Ovary (tissue), 9 donors: ENCODE results near the gene DHCR24. TPM values are rescaled to one million over a fixed set of nuclear protein-coding genes. Genes with fewer than 3 reads are reported as not detected.

ENCODE experiments used
- DNase-seq, 5 donors: peaks; one replicate each; pipeline ENCODE4 v3.0.0-alpha.2; 2019 to 2020
- H3K27ac ChIP-seq, 2 donors: fragments of 200-600 bp; one replicate each; pipeline versions ENCODE4 v1.5.1 to v1.8.0; 2019 to 2022
- H3K27me3 ChIP-seq: fragments of 200-600 bp; one replicate; pipeline ENCODE4 v1.8.0; 2022
- H3K36me3 ChIP-seq: fragments of 200-600 bp; sonication (generic); one replicate; pipeline ENCODE4 v1.5.1; 2019
- H3K4me1 ChIP-seq: one replicate; pipeline ENCODE4 v1.8.1; 2013; ENCODE audit warnings: mild to moderate bottlenecking, moderate library complexity; ENCODE audit not compliant: insufficient read depth
- H3K4me3 ChIP-seq: fragments of 200-600 bp; sonication (generic); one replicate; pipeline ENCODE4 v1.5.1; 2017
- H3K9me3 ChIP-seq, 2 donors: fragments of 200-600 bp in 1 of 2; sonication (generic) in 1 of 2; one replicate each; pipeline versions ENCODE4 v1.5.1 to v1.8.1; 2013 to 2019; ENCODE audit warnings: mild to moderate bottlenecking in 1 of 2, moderate library complexity in 1 of 2
- EP300 ChIP-seq: sonication (generic); formaldehyde crosslinking; IDR thresholded peaks from one replicate; pipeline ENCODE4 v1.6.1; 2017; ENCODE audit warnings: antibody characterized with exemption
- POLR2A ChIP-seq: fragments of 450-650 bp; IDR thresholded peaks from one replicate; pipeline ENCODE4 v1.6.1; 2017; ENCODE audit warnings: antibody characterized with exemption, mild to moderate bottlenecking, moderate library complexity
- WGBS, 3 donors: extraction: QIAGEN DNeasy Blood & Tissue Kit in 1 of 3; methylation state at CpG; one replicate each; pipeline versions ENCODE4 v1.1.5 to v1.1.7; 2013 to 2017; 5-methylcytosine and 5-hydroxymethylcytosine counted together
- intact Hi-C, 4 donors: fragments of 100-400 bp; cut with DNase I; formaldehyde crosslinking; loops; one replicate each; pipeline versions ENCODE4 v1.11.0 to v1.15.1; 2022 to 2023
- polyA plus RNA-seq, 2 donors: library from polyadenylated mRNA; stranded (reverse); fragments of 200-250 nt in 1 of 2; fragments of 350-450 nt in 1 of 2; fragmentation: Illumina TruSeq in 1 of 2; extraction: RNeasy Lipid Tissue Mini Kit (QIAGEN cat#74804) in 1 of 2; gene quantifications; one replicate each; pipeline ENCODE4 v1.2.3, GENCODE V29; 2013 to 2014
- total RNA-seq, 7 donors: library from RNA; depleted of rRNA in 2 of 7; stranded (reverse); fragments of >200 nt in 2 of 7; fragmentation: NEBNext Ultra II Directional in 3 of 7; extraction: Animal tissue kit (Norgen Biotek cat#: 25700) in 3 of 7; gene quantifications; one replicate each; pipeline versions ENCODE4 v1.1.0 to v1.2.4, GENCODE V29; 2016 to 2023
- TF ChIP-seq, protein P1 (sequence below), 3 donors: fragments of 450-650 bp in 2 of 3; fragments of 200-600 bp in 1 of 3; IDR thresholded peaks; one replicate each; pipeline versions ENCODE4 v1.5.1 to v1.8.0; 2016 to 2022; ENCODE audit warnings: antibody characterized with exemption in 3 of 3, mild to moderate bottlenecking in 1 of 3
- donor health status: DM: no; HTN: no; CAD: no; lungs with moderate emphysema.
- donor health status: DM: no; HTN: no; CAD: no.
- donor health status: Bipolar disorder and iron deficiency.
- donor health status: DM: yes; HTN: yes; CAD: no.
- donor health status: DM: no; HTN: no; CAD: no.
- donor health status: DM: yes; HTN: yes; CAD: no.

DHCR24 gene
- total and polyA plus RNA-seq, 9 donors = 10.5 to 1,394 (median 74.6) TPM

DNA sequence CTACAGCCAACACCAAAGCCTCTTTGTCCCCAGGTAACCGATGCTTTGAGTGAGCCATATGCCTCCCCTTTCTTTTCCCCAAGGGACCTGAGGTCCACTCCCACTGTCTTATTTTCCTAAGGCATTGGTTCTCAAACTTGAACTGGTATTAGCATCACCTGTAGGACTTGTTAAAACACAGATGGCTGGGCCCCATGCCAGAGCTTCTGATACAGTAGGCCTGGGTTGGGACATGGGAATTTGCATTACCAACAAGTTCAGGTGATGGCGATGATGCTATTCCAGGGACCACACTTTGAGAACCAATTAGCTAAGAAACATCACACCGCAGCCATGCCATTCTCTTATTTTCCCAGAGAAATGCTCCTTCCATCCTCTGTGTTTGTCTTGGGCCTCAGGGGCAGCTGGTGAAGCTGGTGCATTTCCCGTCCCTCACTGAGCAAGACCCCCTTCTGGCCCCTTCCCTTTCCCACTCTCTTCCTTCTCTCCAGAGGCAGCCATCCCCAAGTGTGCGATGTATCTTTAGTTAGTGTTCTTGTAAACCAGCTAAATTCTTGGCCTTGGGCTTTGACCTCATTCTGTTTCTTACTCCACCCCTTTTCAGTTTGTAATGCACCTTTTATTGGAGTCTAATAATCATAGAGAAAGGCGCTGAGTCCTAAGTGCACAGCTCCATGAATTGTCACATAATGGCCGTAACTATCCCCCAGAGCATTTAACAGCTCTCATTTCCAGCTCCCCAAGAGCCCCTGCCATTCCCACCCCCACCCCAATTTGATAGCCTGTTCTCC is 71.7 kb downstream of the DHCR24 start:
- Histone ChIP-seq H3K36me3 (no peaks in the 10 kb centered on the region), H3K9me3 (no peaks in the 10 kb centered on the region), H3K4me1 (no peaks in the 10 kb centered on the region), H3K4me3 (no peak overlapping the region), H3K27ac (no peak overlapping the region), H3K27me3 (no peaks in the 10 kb centered on the region)
- DNase-seq = no peak
- intact Hi-C loops = loop anchor here in 3 of 4 donors (5.0 to 10.0 kb wide), 3 partner anchors 310 to 1312 kb away; no protein-coding TSS in a partner anchor
- TF ChIP-seq POLR2A (no peak), EP300 (no peak)
- TF ChIP-seq, protein P1, sequence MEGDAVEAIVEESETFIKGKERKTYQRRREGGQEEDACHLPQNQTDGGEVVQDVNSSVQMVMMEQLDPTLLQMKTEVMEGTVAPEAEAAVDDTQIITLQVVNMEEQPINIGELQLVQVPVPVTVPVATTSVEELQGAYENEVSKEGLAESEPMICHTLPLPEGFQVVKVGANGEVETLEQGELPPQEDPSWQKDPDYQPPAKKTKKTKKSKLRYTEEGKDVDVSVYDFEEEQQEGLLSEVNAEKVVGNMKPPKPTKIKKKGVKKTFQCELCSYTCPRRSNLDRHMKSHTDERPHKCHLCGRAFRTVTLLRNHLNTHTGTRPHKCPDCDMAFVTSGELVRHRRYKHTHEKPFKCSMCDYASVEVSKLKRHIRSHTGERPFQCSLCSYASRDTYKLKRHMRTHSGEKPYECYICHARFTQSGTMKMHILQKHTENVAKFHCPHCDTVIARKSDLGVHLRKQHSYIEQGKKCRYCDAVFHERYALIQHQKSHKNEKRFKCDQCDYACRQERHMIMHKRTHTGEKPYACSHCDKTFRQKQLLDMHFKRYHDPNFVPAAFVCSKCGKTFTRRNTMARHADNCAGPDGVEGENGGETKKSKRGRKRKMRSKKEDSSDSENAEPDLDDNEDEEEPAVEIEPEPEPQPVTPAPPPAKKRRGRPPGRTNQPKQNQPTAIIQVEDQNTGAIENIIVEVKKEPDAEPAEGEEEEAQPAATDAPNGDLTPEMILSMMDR (IDR thresholded peaks at IDR 0.05) = no peak
- WGBS, 3 donors = 87 to 90% (median 88%) methylated on average over 7 of the region's 7 CpGs

DNA sequence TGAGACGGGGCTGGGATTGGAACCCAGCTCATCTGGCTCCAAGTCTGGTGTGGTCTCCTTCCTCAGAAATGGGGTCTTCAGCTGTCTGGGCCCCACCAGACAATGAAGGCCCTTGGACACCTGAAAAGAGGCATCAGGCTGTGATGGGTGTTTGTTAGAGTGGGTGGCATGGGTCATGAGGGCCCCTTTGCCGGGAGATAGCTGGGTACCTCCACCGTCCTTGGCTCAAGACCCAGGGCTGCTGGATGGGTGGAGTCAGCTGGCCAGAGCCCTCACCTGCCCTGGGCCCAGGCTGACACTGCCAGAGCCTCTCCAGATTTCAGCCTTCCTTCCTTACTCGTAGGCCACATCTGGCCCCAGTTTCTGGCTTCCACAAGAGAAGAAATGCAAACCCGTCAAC is 72.4 kb downstream of the DHCR24 start:
- Histone ChIP-seq H3K4me1 (no peaks in the 10 kb centered on the region), H3K9me3 (no peaks in the 10 kb centered on the region), H3K27me3 (no peaks in the 10 kb centered on the region), H3K36me3 (no peaks in the 10 kb centered on the region), H3K4me3 (no peak overlapping the region), H3K27ac (no peak overlapping the region)
- no peak for DNase-seq
- 85 to 88% (median 87%) methylated on average over 5 of the region's 5 CpGs for WGBS, 3 donors
- TF ChIP-seq EP300 = no peak
- TF ChIP-seq POLR2A = no peak
- TF ChIP-seq, protein P1 (IDR thresholded peaks at IDR 0.05) = no peak
- intact Hi-C loops = loop anchor here in 2 of 4 donors (5.0 to 10.0 kb wide), 3 partner anchors 310 to 952 kb away; no protein-coding TSS in a partner anchor

DNA sequence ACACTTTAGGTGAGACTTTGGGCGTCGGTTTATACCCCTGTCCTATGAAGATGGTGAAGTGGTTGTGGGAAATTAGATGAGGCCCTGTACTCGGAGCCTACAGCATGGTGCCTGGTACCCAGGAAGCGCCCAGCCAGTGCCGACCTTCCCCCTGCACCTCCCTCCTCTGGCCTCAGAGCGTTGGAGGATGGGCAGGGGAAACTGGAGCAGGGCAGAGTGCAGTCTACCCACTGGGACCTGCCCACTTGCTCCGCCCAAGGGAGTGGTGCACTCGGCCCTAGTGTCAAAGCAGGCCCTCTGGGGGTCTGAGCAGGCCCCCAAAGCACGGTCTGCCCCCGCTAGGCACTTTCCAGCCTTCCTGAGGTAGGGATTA is 72.9 kb downstream of the DHCR24 start:
- Histone ChIP-seq H3K27me3 (no peaks in the 10 kb centered on the region), H3K36me3 (no peaks in the 10 kb centered on the region), H3K4me3 (no peak overlapping the region), H3K4me1 (no peaks in the 10 kb centered on the region), H3K27ac (no peak overlapping the region), H3K9me3 (no peaks in the 10 kb centered on the region)
- DNase-seq = no peak
- TF ChIP-seq, protein P1 (IDR thresholded peaks at IDR 0.05) = no peak
- TF ChIP-seq POLR2A (no peak), EP300 (no peak)
- 80 to 84% (median 83%) methylated on average over 10 of the region's 10 CpGs for WGBS, 3 donors
- intact Hi-C loops = loop anchor here in 2 of 4 donors (5.0 to 10.0 kb wide), 3 partner anchors 309 to 952 kb away; no protein-coding TSS in a partner anchor

DNA sequence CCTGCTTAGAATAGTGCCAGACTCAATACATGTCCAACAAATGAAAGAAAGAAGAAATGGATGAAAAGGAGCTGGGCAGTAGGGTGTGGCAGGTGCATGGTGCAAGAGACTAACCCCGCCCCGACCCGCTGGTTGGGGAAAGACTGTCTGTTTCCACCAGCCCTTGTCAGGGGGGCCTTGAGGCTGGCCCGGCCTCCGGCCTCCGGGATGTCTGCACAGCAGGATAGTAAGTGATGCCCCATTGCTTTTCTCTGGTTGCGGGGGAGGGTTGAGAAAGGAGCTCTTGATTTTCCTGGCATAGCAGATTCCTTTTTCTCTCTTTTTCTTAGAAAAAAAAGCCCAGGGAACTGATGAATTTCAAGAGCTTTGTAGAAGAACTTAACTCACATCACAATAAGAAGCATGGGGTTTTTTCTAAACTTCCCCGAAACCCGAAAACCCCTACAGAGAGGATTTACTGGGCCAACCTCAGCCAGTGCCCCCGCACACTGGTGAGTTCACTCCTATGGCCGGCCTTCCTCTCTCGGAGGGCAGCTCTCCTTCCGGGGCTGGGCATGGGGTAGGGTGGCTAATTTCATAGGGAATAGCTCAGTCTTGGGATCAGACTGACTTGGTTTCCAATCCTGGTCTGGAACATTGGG is 73.4 kb downstream of the DHCR24 start:
- Histone ChIP-seq H3K27ac (no peak overlapping the region), H3K36me3 (no peaks in the 10 kb centered on the region), H3K9me3 (no peaks in the 10 kb centered on the region), H3K27me3 (no peaks in the 10 kb centered on the region), H3K4me1 (no peaks in the 10 kb centered on the region), H3K4me3 (no peak overlapping the region)
- WGBS, 3 donors = 73 to 80% (median 75%) methylated on average over 13 of the region's 13 CpGs
- no peak for TF ChIP-seq POLR2A
- TF ChIP-seq EP300 = no peak
- TF ChIP-seq, protein P1 (IDR thresholded peaks at IDR 0.05) = no peak
- intact Hi-C loops = loop anchor here in 2 of 4 donors (5.0 to 10.0 kb wide), 3 partner anchors 309 to 951 kb away; no protein-coding TSS in a partner anchor
- DNase-seq = no peak
